HG03354 (cell line): Measurements from ENCODE around the gene PPIF.

Experiments
- ATAC-seq: cut with Tn5 transposase; IDR thresholded peaks from one replicate; pipeline ENCODE4 v1.9.1; 2021; ENCODE audit warnings: mild to moderate bottlenecking; ENCODE audit not compliant: unreplicated experiment, poor library complexity, severe bottlenecking

Gene PPIF

DNA sequence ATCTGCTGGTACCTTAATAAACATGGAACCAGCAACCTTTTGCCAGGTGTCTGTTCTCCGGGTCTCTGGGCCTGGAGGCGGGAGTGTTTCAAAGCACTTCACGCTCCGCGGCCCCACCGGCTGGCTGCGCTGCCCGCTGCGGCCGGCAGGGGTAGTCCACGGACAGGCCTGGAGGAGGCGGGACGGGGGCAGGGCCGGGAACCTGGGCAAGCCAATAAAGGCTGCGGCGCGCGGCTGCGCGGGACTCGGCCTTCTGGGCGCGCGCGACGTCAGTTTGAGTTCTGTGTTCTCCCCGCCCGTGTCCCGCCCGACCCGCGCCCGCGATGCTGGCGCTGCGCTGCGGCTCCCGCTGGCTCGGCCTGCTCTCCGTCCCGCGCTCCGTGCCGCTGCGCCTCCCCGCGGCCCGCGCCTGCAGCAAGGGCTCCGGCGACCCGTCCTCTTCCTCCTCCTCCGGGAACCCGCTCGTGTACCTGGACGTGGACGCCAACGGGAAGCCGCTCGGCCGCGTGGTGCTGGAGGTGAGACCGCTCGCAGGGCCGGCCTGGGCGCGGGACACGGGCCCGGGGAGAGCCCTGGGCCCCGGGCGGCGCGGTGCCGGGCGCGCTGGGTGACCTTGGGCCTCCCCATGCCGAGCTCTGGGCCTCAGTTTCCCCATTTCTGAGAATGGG, at the start of gene PPIF:
Gene PPIF (plus strand): TSS at position 244 of the 668 bp plus-strand sequence. CDS start 80 bp downstream, at position 324.
- ATAC-seq: peak; percentile 79

DNA sequence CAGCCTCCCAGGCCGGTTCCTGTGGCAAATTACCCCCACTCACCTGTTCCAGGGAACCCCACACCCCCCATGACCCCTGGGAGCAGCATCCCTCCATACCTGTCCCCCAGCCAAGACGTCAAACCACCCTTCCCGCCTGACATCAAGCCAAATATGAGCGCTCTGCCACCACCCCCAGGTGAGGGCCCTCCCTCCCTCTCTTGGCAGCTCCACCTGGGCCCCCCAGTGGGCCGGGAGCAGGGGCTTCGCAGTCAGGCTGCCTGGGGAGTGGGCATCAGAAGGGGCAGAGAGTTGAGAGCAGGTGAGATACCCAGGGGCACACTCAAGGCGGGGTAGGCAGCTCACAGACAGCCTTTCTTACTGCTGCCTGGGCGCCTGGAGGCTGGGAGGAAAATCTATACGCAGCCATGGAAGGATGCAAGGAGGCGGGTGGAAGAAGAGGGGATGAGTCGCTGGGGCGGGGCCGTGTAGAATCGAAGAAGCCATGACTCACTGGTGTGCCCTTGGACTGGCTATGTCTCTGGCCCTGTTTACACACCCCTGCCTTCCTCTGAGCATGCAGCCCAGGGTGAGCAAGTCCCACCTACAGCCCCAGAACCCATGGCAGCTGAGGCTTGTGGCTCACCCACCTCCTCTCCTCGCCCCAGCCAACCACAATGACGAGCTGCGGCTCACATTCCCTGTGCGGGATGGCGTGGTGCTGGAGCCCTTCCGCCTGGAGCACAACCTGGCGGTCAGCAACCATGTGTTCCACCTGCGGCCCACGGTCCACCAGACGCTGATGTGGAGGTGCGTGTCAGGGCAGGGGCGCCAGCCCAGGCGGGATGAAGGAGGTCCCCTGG, 48.6 kb upstream of the PPIF start:
- no peak for ATAC-seq

DNA sequence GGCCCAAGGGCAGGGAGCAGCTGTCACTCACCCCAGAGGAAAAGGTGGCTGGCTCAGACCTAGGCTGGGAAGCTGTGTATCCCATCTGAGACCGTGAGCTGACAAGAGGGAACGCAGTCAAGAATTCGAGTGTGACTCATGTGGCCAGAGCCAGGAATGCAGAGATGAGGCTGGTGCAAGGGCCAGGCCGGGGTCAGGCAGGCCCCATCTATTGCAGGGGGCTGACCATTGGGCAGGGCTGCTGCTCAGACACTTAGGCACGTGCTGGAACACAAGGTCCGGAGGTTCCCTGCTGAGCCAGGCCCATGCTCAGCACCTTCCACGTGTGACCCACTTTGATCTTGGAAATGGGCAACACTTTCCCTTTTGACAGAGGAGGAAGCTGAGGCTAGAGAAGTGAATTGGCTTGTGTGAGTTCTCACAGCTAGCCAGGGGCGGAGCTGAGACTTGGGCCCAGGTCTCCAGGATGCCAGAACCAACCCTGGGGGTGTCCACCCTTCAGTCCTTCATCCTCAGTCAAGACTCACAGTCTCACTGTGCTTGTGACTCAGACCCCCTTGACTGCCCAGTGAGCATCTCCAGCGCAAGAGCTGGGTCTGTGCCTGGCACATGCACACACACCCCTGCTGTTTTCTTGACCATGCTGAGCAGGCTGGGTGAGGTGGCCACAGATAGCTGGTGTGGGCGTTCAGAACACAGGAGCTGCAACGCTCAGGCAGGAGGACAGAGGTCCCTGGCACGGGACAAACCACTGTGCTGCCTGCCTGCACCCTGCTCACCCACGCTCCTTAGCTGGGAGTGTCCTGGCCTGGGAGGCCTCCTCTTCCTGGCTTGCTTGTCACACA, 47.6 kb upstream of the PPIF start:
- no peak for ATAC-seq

DNA sequence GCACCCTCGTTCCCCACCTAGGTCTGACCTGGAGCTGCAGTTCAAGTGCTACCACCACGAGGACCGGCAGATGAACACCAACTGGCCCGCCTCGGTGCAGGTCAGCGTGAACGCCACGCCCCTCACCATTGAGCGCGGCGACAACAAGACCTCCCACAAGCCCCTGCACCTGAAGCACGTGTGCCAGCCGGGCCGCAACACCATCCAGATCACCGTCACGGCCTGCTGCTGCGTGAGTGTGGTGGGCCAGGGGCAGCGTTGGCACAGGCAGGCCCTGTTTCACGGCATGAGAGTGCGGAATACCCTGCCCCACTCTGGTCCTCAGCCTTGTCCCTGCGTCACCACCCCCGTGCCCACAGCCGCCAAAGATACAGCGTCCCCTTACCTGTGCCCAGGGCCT, 46.6 kb upstream of the PPIF start:
- ATAC-seq: no peak

GRCh38 chr10:79301754-79302530, 45.3 kb upstream of the PPIF start:
- ATAC-seq: no peak

- no peak for ATAC-seq
Measured at GRCh38 chr10:79303631-79304478, 43.4 kb upstream of the PPIF start.

DNA sequence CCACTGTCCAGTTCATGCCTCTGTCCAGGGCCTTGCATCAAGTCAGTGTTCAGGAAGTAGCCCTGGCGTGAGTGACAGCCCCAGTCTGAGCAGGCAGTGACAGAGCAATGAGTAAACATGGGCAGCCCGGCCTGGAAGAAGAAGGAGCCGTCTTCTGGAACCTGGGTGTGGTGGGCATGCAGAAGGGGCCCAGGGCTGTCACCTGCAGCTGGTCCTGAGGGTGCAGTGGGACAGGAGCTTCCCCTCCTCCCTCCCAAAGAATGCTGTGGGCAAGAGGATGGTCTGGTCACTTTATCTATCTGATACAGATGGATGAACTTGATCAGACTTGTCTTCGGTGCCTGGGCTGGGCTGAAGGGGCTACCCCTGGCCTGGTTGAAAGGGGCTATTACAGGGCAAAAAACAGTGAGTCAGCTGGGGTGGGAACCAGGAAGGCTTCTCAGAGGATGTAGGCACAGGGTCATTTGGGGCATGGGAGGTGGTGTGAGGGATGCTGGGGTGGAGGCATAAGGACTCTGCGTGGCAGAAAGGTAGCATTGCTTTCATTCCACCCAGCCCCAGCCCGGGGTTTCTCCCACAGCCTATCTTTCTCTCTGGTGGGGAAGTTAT, 42.7 kb upstream of the PPIF start:
- ATAC-seq: no peak

GRCh38 chr10:79305515-79305914, 41.8 kb upstream of the PPIF start:
- ATAC-seq: no peak

DNA sequence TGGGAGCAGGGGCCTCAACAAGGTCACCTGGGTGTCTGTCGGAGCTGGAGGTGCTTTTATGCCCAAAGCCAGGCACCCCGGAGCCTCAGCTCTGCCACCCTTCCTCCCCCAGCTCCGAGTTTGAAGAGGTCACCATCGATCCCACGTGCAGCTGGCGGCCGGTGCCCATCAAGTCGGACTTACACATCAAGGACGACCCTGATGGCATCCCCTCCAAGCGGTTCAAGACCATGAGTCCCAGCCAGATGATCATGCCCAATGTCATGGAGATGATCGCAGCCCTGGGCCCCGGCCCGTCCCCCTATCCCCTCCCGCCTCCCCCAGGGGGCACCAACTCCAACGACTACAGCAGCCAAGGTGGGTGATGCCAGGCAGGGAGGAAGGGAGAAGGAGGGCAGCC, 41.3 kb upstream of the PPIF start:
- ATAC-seq: no peak

GRCh38 chr10:79306644-79307220, 40.5 kb upstream of the PPIF start:
- ATAC-seq: no peak

DNA sequence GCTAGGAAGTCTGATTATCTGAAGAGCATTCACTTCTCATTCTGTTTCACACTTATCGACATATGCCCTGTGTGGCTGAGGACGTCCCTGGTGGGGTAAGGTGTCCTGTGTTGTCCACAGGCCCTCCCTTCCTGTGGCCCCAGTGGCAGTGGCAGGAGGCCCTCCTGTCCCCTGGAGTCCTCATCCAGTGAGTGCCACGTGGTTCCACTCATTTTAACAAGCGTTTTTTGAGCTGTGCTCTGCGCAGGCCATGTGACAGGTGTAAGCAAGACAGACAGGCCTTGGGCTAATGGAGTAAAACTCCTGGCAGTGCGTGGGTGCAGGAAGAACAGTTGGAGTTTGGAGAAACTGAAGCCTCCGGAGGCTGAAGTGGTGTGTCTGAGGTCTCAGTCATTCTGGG, 39.3 kb upstream of the PPIF start:
- ATAC-seq: no peak

DNA sequence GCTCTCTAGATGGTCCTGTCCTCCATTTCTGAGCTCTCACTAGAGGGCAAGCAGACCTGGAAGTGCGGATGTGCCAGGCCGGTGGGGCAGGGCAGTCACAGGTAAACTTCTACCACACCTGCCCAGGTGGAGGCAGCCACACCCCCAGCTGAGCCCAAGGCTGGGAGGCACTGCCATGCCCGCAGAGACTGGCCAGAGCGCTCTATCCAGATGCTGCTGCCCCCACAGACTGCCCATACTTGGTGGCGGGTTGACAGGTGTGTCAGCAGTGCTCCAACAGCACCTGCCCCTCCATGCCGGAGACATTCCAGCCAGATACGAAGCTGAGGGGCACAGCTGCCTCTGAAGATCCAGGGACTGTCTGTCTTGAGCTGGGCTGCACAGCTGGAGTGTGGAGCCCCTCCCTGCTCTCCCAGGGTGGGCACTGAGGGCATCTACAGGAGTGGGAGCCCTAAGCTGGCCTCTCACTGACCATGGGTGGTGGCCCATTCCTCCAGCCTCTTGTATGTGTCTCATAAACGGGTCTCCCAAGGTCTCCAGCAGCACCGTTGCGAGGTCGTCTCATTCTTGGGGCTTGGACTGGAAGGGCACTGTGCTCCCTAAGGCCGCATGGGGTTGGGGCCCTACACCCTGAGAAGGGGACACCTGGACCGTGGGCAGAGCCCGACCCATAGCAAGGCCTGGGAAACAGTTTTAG, 38.2 kb upstream of the PPIF start:
- no peak for ATAC-seq

DNA sequence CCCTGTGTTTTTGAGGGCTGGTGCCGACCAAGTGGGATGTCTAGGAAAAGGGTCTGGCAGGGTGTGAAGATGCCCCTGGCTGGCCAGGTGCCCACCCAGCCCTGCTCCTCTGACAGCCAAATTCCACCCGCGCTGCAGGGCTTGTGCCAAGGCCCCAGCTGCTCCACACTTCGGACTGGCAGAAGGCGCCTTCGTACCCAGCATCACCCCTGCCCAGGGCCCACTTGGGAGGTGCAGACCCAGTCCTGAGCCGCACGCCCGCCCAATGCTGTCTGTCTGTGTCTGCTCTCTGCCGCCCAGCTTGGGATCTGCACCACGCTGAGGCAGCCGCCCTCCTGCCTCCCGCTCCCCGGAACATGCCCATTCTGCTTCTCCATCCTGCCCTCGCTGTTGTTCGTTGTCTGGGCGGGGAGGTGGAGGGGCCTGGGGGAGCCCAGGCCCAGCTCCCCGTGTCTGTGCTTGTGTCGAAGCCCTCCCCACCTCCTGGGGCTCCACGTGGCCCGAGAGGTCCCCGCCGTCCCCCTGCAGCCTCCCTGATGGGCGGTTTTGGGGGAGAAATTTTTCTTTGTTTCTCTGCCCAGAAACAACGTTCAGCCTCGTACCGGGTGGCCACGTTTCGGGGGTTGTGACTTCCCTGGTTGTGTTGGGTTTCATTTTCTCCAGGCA, 36.9 kb upstream of the PPIF start:
- ATAC-seq: no peak

DNA sequence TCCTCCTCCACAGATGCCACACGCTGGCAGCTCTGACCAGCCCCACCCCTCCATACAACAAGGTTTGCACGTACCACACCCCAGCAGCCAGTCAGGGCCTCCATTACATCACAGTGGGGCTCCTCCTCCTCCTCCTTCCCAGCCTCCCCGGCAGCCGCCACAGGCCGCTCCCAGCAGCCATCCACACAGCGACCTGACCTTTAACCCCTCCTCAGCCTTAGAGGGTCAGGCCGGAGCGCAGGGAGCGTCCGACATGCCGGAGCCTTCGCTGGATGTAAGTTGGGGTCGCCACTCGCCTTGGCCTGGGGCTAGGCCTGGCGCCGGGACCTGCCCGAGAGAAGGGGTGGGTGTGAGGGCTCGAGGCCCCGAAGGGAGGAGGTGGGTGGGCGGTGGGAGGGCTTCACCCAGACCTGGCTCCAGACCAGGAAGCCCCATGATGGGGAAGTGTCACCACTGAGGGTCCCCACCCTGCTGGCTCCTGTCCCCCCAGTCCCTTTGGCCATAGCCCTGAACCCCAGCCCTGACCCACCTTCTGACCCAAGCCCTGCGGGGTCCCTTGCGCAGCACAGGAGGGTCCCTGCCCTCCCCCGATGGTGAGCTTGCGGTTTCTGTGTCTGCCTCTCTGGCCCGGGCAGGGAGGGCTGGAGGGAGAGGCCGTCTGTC, 36.2 kb upstream of the PPIF start:
- ATAC-seq: no peak

GRCh38 chr10:79311581-79312407, 35.5 kb upstream of the PPIF start:
- ATAC-seq: no peak
